HG02798 (cell line): ENCODE measurements around the gene CHAF1A.

Experiments used
- ATAC-seq: cut with Tn5 transposase; IDR thresholded peaks from one replicate; pipeline ENCODE4 v1.9.1; 2021; ENCODE audit warnings: mild to moderate bottlenecking; ENCODE audit not compliant: unreplicated experiment, poor library complexity

The CHAF1A gene

DNA sequence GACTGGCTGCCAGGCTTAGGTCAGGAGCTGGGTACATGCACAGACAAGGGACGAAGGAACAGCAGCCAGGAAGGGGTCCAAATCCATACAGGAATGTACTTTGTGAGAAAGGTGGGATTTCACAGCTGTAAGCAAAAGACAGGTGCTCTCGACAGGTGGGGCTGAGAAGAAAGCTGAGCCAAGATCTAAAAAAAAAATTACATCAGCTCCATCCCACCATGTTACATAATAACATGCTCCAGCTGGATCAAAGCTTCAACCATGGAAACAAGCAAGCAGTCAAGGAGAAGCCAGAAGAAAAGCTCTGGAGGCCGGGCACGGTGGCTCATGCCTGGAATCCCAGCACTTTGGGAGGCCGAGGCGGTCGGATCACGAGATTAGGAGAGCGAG is 47.2 kb downstream of the CHAF1A start:
- no peak for ATAC-seq

- ATAC-seq: no peak
These were observed 50.0 kb downstream of the CHAF1A start for GRCh38 chr19:4452230-4452990.

- ATAC-seq: no peak
These were observed 51.1 kb downstream of the CHAF1A start for GRCh38 chr19:4453232-4454179.

- ATAC-seq: no peak
These were observed 52.6 kb downstream of the CHAF1A start for GRCh38 chr19:4454747-4455718.

DNA sequence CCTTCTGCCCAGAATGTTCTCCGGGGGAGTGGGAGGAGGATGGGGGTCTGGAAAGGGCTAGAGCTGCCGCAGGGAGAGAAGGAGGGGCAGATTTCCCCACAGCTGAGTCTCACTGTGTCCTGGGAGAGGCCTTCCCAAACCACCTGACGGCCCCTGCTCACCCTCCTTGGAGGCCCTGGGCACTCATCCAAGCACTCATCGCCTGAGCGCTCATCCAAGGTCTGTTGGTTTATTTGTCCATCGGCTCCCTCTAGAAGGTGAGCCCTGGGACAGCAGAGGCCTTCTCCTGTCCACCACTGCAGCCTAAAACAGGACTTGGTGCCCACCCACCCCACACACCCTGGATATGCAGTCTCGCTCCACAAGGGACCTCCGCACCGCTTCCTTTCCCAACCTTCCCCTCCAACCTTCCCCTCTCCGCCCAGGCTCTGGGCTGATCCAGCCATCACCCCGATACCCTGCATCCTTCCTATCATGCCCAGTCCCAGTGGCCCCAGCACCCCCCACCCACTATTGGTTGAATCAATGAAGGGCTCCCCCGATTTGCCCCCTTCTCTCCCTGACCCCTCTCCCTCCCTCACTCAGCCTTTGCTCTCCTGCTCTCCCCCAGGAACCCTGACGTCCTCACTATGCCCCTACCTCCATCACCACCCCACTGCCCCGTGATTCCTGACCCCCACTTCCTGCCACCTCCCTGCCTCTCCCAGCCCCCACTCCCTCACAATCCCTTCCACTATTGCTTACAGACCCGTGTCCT is 53.5 kb downstream of the CHAF1A start:
- no peak for ATAC-seq

GRCh38 chr19:4456476-4456842 is 54.0 kb downstream of the CHAF1A start:
- ATAC-seq: no peak

DNA sequence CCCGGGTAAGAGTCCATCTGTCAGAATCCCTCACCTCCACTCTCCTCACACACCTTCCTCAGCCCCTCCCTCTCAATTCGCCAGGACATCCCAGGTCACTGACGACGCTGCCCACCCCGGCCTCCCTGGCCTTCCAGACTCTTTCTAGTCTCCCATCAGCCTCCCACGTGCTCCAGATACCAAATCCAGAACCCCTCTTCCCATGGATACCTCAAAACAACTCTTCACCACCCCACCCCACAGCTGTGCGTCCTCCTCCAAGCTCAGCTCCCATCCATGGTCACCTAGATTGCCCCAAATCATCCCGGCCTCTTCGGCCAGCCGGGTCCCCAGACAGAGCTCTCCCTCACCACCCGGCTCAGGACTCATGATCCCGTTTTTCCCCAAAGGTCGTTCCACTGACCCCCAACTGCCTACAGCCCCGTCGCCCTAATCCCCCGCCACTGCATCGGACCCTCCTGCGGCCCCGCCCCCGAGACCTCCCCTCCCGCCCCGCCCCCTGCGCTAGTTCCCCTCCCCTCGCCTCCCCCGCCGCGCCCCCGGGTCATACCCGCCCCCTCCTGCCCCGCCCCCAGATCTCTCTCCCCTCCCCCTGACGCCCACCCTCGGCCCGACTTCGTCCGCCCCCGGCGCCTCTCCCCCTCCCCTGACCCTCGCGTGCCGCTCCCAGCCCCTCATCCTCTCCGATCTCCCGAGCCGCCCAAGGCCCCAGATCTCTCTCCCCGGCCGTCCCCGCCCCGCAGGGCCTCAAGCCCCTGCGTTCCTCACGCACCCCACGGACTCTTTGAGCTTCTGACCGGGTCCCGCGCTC is 54.6 kb downstream of the CHAF1A start:
- ATAC-seq: no peak

GRCh38 chr19:4457654-4458395 is 55.4 kb downstream of the CHAF1A start, which contains the start of gene UBXN6:
Gene UBXN6, minus strand, starts transcription at chr19:4457794. Its CDS starts 97 bp downstream, at chr19:4457697.
- peak; percentile 95 for ATAC-seq

GRCh38 chr19:4464815-4465581 is 62.6 kb downstream of the CHAF1A start:
- ATAC-seq: no peak

DNA sequence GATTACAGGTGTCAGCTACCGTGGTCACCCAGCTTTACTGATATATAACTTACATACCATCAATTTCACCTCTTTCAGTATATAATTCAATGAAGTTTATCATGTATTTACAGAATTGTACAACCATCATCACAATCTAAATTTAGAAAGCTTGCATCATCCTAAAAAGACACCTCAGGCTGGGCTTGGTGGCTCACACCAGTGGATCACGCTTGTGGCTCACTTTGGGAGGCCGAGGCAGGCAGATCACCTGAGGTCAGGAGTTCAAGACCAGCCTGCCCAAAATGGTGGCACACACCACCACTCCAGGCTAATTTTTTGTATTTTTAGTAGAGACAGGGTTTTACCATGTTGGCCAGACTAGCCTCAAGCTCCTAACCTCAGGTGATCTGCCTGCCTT is 65.4 kb downstream of the CHAF1A start:
- no peak for ATAC-seq

DNA sequence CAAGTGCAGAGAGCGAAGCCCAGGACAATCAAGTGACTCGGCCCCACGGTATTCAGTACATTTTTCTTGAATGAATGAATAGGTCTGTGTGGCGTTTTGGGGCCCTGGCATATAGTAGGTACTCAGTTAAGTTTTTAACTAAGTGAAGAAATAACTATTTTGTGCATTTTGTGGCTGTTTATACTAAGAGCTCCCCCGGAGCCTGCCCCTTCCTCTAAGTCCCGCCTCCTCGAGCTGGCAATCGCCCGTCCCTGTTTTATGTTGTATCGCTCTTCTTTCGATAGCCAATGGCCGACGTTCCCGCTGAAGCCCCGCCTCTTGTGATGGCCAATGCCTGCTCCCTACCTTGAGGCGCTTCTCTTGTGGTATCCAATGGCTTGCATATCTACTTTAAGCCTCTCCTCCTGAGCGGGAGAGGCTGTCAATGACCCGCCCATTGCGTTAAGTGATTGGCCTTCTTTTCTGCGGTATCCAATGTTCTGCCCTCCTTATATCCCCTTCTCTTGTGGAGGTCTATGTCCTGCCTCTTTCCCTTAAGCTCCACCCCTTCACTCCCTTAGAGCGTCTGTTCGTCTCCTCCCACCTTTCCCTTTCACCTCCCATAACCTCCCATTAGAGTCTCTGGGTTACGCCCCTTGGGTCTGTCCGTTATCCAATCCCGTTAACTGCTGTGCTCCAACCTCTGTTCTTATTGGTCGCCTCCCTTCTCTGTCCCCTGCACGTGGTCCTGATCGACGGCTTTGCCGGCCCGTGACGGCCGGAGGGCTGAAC is 69.1 kb downstream of the CHAF1A start:
- ATAC-seq: peak; percentile 88

DNA sequence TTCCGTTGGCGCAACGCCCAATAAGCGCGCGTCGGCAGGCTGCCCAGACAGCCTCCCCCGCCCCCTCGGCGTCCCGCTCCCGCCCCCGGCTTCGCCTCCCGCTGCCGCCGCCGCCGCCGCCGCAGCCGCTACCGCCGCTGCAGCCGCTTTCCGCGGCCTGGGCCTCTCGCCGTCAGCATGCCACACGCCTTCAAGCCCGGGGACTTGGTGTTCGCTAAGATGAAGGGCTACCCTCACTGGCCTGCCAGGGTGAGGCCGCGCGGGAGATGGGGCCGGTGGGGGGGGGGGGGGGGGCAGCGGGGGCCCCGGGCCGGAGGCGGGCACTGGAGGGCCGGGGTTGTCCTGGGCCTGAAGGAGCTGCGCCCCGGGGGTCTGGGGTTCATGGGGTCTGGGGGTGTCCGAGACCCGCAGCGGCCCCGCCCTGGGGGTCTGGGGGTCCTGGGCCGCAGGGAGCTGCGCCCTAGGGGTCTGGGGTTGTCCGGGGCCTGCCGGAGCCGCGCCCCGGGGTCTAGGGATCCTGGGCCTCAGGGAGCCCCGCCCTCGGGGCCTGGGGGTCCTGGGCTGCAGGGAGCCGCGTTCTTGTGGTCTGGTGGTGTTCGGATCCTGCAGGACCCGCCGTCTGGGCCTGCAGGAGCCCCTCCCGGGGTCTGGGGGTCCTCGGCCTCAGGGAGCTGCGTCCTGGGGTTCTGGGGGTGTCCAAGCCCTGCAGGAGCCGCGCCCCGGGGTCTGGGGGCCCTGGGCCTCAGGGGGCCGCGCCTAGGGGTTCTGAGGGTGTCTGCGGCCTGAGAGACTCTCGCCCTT is 69.9 kb downstream of the CHAF1A start, which contains the start of gene HDGFL2:
Gene HDGFL2 (plus strand): TSS at position 124 of the 801 bp plus-strand sequence. CDS start 54 bp downstream, at position 178.
- peak; percentile 0 for ATAC-seq

DNA sequence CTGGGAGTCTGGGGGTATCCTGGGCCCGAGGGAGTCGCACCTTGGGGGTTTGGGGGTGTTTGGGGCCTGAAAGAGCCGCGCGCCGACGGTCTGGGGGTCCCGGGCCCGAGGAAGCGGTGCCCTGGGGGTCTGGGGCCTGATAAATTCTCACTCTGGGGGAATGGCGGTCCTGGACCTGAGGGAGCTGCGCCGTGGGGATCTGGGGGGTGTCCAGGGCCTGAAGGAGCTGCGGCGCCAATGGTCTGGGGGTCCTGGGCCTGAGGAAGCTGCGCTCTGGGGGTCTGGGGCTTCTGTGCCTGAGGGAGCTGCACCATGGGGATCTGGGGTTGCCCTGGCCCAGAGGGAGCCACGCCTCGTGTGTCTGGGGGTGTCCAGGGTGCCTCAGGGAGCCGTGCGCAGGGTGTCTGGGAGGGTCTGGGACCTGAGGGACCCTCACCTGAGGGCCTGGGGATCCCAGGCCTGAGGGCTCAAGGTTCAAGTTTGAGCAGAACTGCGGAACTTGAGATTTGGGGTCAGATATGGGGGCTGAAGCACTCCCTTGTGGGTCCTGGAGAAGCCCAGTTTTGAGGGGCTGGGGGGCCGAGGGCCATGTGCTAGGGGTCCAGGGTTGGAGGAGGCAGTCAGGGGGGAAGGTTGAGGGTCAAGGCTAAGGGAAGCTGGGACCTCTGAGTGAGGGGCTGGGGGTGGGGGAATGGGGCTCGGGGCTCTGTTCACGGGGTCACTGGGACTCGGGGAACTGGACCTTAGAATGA is 70.7 kb downstream of the CHAF1A start:
- ATAC-seq: no peak

DNA sequence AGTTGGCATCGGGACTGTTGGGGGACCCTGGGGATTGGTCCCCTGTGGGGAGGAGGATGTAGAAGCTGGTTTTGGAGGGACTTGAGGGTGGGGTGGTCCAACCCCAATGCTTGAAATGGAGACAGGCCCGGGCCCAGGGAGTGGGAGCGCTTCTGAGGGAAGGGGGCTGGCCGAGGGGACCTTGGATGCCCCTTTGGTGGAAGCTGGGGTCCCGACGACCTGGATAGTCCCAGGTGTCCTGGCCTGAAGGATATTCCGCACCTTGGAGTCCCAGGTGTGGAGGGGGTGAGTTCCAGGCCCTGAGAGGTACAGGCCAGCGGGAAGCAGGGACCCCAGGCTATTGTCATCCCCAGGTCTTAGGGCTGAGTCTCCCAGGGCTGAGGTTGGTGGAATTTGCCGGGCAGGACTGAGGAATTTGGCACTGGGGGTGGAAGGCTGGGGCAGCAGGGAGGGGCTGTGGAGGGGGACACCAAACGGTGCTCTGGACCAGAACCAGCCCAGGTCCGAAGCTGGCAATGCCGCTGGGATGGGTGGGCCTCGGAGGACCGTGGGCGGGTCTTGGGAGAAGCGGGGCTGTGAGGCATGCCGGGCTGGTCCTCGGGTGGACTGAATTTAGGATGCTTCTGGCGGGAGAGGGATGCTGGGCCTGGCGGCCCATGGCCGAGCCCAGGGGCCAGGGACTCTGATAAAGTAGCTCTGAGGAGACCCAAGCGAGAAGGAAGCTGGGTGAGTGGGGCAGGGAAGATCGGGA is 71.5 kb downstream of the CHAF1A start:
- no peak for ATAC-seq
